Smooth muscle cell (in vitro differentiated cells): Measurements from ENCODE around the gene THBS1. TPM values are rescaled to one million over a fixed set of nuclear protein-coding genes. Genes with fewer than 3 reads are reported as not detected.
A peak's percentile ranks its signal among the peaks of the same experiment; 100 is the strongest.

ENCODE experiments used
- DNase-seq: peaks from one replicate; lab custom pipeline; 2025; ENCODE audit not compliant: unreplicated experiment; lab: John Stamatoyannopoulos, UW
- H2AFZ ChIP-seq: fragments of 200-600 bp; sonication (generic); 2 replicates; pipeline ENCODE4 v1.6.0; 2016; ENCODE audit warnings: antibody characterized with exemption, low read depth, mild to moderate bottlenecking
- H3F3A ChIP-seq: fragments of 200-600 bp; sonication (generic); 2 replicates; pipeline ENCODE4 v1.6.0; 2017; ENCODE audit warnings: antibody characterized with exemption, low read depth
- H3K27ac ChIP-seq: fragments of 200-600 bp; sonication (generic); 2 replicates; pipeline ENCODE4 v1.5.1; 2016; ENCODE audit warnings: low read depth, mild to moderate bottlenecking
- H3K27me3 ChIP-seq: fragments of 200-600 bp; sonication (generic); 2 replicates; pipeline ENCODE4 v1.6.1; 2016; ENCODE audit warnings: low read depth, mild to moderate bottlenecking
- H3K36me3 ChIP-seq: fragments of 200-600 bp; sonication (generic); 2 replicates; pipeline ENCODE4 v1.5.1; 2016; ENCODE audit warnings: low read depth
- H3K4me1 ChIP-seq: fragments of 200-600 bp; sonication (generic); 2 replicates; pipeline ENCODE4 v1.5.1; 2016; ENCODE audit warnings: low read depth
- H3K4me2 ChIP-seq: fragments of 200-600 bp; sonication (generic); 2 replicates; pipeline ENCODE4 v1.6.0; 2016; ENCODE audit warnings: mild to moderate bottlenecking
- H3K4me3 ChIP-seq: fragments of 200-600 bp; sonication (generic); 2 replicates; pipeline ENCODE4 v1.5.1; 2016; ENCODE audit warnings: mild to moderate bottlenecking
- H3K79me2 ChIP-seq: fragments of 200-600 bp; sonication (generic); 2 replicates; pipeline ENCODE4 v1.6.0; 2016; ENCODE audit warnings: low read depth, mild to moderate bottlenecking
- H3K9ac ChIP-seq: fragments of 200-600 bp; sonication (generic); 2 replicates; pipeline ENCODE4 v1.6.0; 2016; ENCODE audit warnings: low read depth
- H3K9me3 ChIP-seq: fragments of 200-600 bp; sonication (generic); replicated peaks from 2 replicates; pipeline ENCODE4 v1.5.1; 2016; ENCODE audit warnings: low read depth
- H4K20me1 ChIP-seq: fragments of 200-600 bp; sonication (generic); 2 replicates; pipeline ENCODE4 v1.6.0; 2016; ENCODE audit warnings: low read depth
- CTCF ChIP-seq: fragments of 200-600 bp; sonication (generic); IDR thresholded peaks from 2 replicates; pipeline ENCODE4 v1.5.1; 2017; ENCODE audit warnings: borderline replicate concordance, mild to moderate bottlenecking, antibody characterized with exemption; ENCODE audit not compliant: insufficient read depth, poor library complexity, severe bottlenecking
- WGBS: methylation state at CpG from one replicate; pipeline ENCODE4 v1.1.7; 2016; ENCODE audit warnings: low lambda C conversion rate; 5-methylcytosine and 5-hydroxymethylcytosine counted together
- polyA plus RNA-seq: library from polyadenylated mRNA; unstranded; fragments of >200 nt; fragmentation: Nextera tagmentation; extraction: Ambion mirVana; gene quantifications from 2 replicates; pipeline ENCODE4 v1.2.1, GENCODE V29; 2016
- total RNA-seq: library from RNA; depleted of rRNA; stranded (reverse); fragments of >200 nt; gene quantifications from 2 replicates; pipeline ENCODE4 v1.2.3, GENCODE V29; 2014

THBS1 gene
- total and polyA plus RNA-seq, 2 experiments from 2014 or later = 203 to 648 TPM

- peaks cover 9% of the 10 kb centered on the region for H3K4me1 ChIP-seq
- H3K27me3 ChIP-seq = no peaks in the 10 kb centered on the region
- H3K4me3 ChIP-seq = peak overlapping the region; percentile 63
- peaks cover 7% of the 10 kb centered on the region for H3K36me3 ChIP-seq
- peak overlapping the region; percentile 85 for H3K9ac ChIP-seq
- H3K27ac ChIP-seq = peak overlapping the region; percentile 96
- 1% methylated on average over 18 of the region's 18 CpGs for WGBS
- H4K20me1 ChIP-seq = peaks cover 36% of the 10 kb centered on the region
- DNase-seq = peak; percentile 27
- TF ChIP-seq CTCF = no peak
- peaks cover 30% of the 10 kb centered on the region for H3F3A ChIP-seq
- H3K4me2 ChIP-seq = peak overlapping the region; percentile 92
- no peaks in the 10 kb centered on the region for H3K9me3 ChIP-seq
- peaks cover 36% of the 10 kb centered on the region for H3K79me2 ChIP-seq
- H2AFZ ChIP-seq = no peak overlapping the region
These were observed 1.3 kb upstream of the THBS1 start for GRCh38 chr15:39579487-39580116.

- H2AFZ ChIP-seq = peak overlapping the region; percentile 56
These were observed 778 bp upstream of the THBS1 start for GRCh38 chr15:39580117-39580484.

GRCh38 chr15:39581242-39581792, 438 bp downstream of the THBS1 start:
- Histone ChIP-seq H3K4me1 (peaks cover 9% of the 10 kb centered on the region), H3K4me2 (peak overlapping the region; percentile 92), H2AFZ (no peak overlapping the region), H3K36me3 (peaks cover 15% of the 10 kb centered on the region), H3F3A (peaks cover 46% of the 10 kb centered on the region), H3K79me2 (peaks cover 38% of the 10 kb centered on the region), H3K9me3 (no peaks in the 10 kb centered on the region), H3K27me3 (no peaks in the 10 kb centered on the region), H3K9ac (peak overlapping the region; percentile 85), H3K4me3 (peak overlapping the region; percentile 63), H4K20me1 (peaks cover 53% of the 10 kb centered on the region), H3K27ac (peak overlapping the region; percentile 22)
- TF ChIP-seq CTCF = no peak
- no peak for DNase-seq
- WGBS = 6% methylated on average over 18 of the region's 18 CpGs

More at GRCh38 chr15:39580117-39580484, 778 bp upstream of the THBS1 start:
- peaks cover 38% of the 10 kb centered on the region for H3K79me2 ChIP-seq
- H3K4me1 ChIP-seq = peaks cover 9% of the 10 kb centered on the region
- H3K4me2 ChIP-seq = peak overlapping the region; percentile 92
- peak overlapping the region; percentile 63 for H3K4me3 ChIP-seq
- peak; percentile 91 for DNase-seq
- peak overlapping the region; percentile 85 for H3K9ac ChIP-seq
- peaks cover 35% of the 10 kb centered on the region for H3F3A ChIP-seq
- H4K20me1 ChIP-seq = peaks cover 41% of the 10 kb centered on the region
- 3% methylated on average over 15 of the region's 29 CpGs for WGBS
- peak overlapping the region; percentile 96 for H3K27ac ChIP-seq
- TF ChIP-seq CTCF = peak; percentile 96
- H3K27me3 ChIP-seq = no peaks in the 10 kb centered on the region
- H3K9me3 ChIP-seq = no peaks in the 10 kb centered on the region
- peaks cover 12% of the 10 kb centered on the region for H3K36me3 ChIP-seq
